ENCODE data around the gene G3BP2.
A peak's percentile ranks its signal among the peaks of the same experiment; 100 is the strongest.

G3BP2 gene

GRCh38 chr4:75639124-75639695, 34.0 kb downstream of the G3BP2 start:
- no peak overlapping the region for H3K27ac ChIP-seq (ENCODE audit: low read length)
- H3K4me3 ChIP-seq (ENCODE audit: low read depth in 1 of 2, low read length in 2 of 2): no peak overlapping the region
- 0 out of 3 replicates have a peak, but pooled peaks have one; percentile 30 for ATAC-seq (ENCODE audit: insufficient read depth, low read depth)
- no peak for TF ChIP-seq EZH2 (IDR thresholded peaks at IDR 0.05; ENCODE audit: borderline replicate concordance, low read depth, low read length, severe bottlenecking)
- TF ChIP-seq CTCF (IDR thresholded peaks at IDR 0.05; ENCODE audit: borderline replicate concordance, extremely low read depth, low read length, poor library complexity, severe bottlenecking): no peak
- H3K9ac ChIP-seq (ENCODE audit: low read depth, low read length): no peak overlapping the region
- H3K36me3 ChIP-seq (ENCODE audit: insufficient read depth, low read length): peaks cover 17% of the 10 kb centered on the region; the same call in 1 of the 2 replicates
- H2AFZ ChIP-seq (ENCODE audit: low read depth, low read length): no peak overlapping the region
- no peaks in the 10 kb centered on the region for H3K9me3 ChIP-seq (ENCODE audit: insufficient read depth, low read length, severe bottlenecking)
- no peaks in the 10 kb centered on the region for H3K79me2 ChIP-seq (ENCODE audit: insufficient read depth, low read length)
- no peaks in the 10 kb centered on the region for H3K27me3 ChIP-seq (ENCODE audit: insufficient read depth, low read length, poor library complexity)
- H3K4me1 ChIP-seq (ENCODE audit: insufficient read depth, low read length): no peaks in the 10 kb centered on the region
- no peak overlapping the region for H3K4me2 ChIP-seq (ENCODE audit: insufficient read depth, low read length)
- DNase-seq: no peak
- no peaks in the 10 kb centered on the region for H4K20me1 ChIP-seq (ENCODE audit: insufficient read depth, low read length)

GRCh38 chr4:75637827-75638226, 35.4 kb downstream of the G3BP2 start:
- DNase-seq: no peak
- Histone ChIP-seq H2AFZ (ENCODE audit: low read depth, low read length) (no peak overlapping the region), H3K4me1 (ENCODE audit: insufficient read depth, low read length) (no peaks in the 10 kb centered on the region), H3K27me3 (ENCODE audit: insufficient read depth, low read length, poor library complexity) (no peaks in the 10 kb centered on the region), H3K9me3 (ENCODE audit: insufficient read depth, low read length, severe bottlenecking) (no peaks in the 10 kb centered on the region), H3K4me3 (ENCODE audit: low read depth in 1 of 2, low read length in 2 of 2) (no peak overlapping the region), H4K20me1 (ENCODE audit: insufficient read depth, low read length) (no peaks in the 10 kb centered on the region), H3K36me3 (ENCODE audit: insufficient read depth, low read length) (peaks cover 6% of the 10 kb centered on the region; the same call in 1 of the 2 replicates), H3K9ac (ENCODE audit: low read depth, low read length) (no peak overlapping the region), H3K27ac (ENCODE audit: low read length) (no peak overlapping the region), H3K4me2 (ENCODE audit: insufficient read depth, low read length) (no peak overlapping the region), H3K79me2 (ENCODE audit: insufficient read depth, low read length) (no peaks in the 10 kb centered on the region)
- ATAC-seq (ENCODE audit: insufficient read depth, low read depth): no peak
- TF ChIP-seq CTCF (IDR thresholded peaks at IDR 0.05; ENCODE audit: borderline replicate concordance, extremely low read depth, low read length, poor library complexity, severe bottlenecking) (no peak), EZH2 (IDR thresholded peaks at IDR 0.05; ENCODE audit: borderline replicate concordance, low read depth, low read length, severe bottlenecking) (no peak)

- no peak overlapping the region for H3K9ac ChIP-seq (ENCODE audit: low read depth, low read length)
- no peak overlapping the region for H2AFZ ChIP-seq (ENCODE audit: low read depth, low read length)
- H4K20me1 ChIP-seq (ENCODE audit: insufficient read depth, low read length): no peaks in the 10 kb centered on the region
- DNase-seq: no peak
- peaks cover 2% of the 10 kb centered on the region; the same call in 1 of the 2 replicates for H3K36me3 ChIP-seq (ENCODE audit: insufficient read depth, low read length)
- no peaks in the 10 kb centered on the region for H3K27me3 ChIP-seq (ENCODE audit: insufficient read depth, low read length, poor library complexity)
- H3K4me2 ChIP-seq (ENCODE audit: insufficient read depth, low read length): no peak overlapping the region
- no peaks in the 10 kb centered on the region for H3K4me1 ChIP-seq (ENCODE audit: insufficient read depth, low read length)
- no peak for ATAC-seq (ENCODE audit: insufficient read depth, low read depth)
- H3K9me3 ChIP-seq (ENCODE audit: insufficient read depth, low read length, severe bottlenecking): no peaks in the 10 kb centered on the region
- no peak overlapping the region for H3K4me3 ChIP-seq (ENCODE audit: low read depth in 1 of 2, low read length in 2 of 2)
- no peaks in the 10 kb centered on the region for H3K79me2 ChIP-seq (ENCODE audit: insufficient read depth, low read length)
- TF ChIP-seq EZH2 (IDR thresholded peaks at IDR 0.05; ENCODE audit: borderline replicate concordance, low read depth, low read length, severe bottlenecking) (no peak), CTCF (IDR thresholded peaks at IDR 0.05; ENCODE audit: borderline replicate concordance, extremely low read depth, low read length, poor library complexity, severe bottlenecking) (no peak)
- H3K27ac ChIP-seq (ENCODE audit: low read length): no peak overlapping the region
Observed at GRCh38 chr4:75637176-75637575, 36.0 kb downstream of the G3BP2 start.

All from DND-41 (cell line).